NT2/D1 (cell line): ENCODE data around the gene JCAD.

Experiments
- SUZ12 ChIP-seq: IDR thresholded peaks from 2 replicates; pipeline ENCODE4 v1.6.1; 2011; ENCODE audit not compliant: insufficient read length, insufficient read depth; ENCODE audit errors: extremely low read depth
- YY1 ChIP-seq: IDR thresholded peaks from 2 replicates; pipeline ENCODE4 v1.6.1; 2011; ENCODE audit not compliant: insufficient read length, insufficient read depth
- ZNF274 ChIP-seq: IDR thresholded peaks from 2 replicates; pipeline ENCODE4 v1.6.1; 2011; ENCODE audit warnings: mild to moderate bottlenecking, low read depth, low read length

DNA sequence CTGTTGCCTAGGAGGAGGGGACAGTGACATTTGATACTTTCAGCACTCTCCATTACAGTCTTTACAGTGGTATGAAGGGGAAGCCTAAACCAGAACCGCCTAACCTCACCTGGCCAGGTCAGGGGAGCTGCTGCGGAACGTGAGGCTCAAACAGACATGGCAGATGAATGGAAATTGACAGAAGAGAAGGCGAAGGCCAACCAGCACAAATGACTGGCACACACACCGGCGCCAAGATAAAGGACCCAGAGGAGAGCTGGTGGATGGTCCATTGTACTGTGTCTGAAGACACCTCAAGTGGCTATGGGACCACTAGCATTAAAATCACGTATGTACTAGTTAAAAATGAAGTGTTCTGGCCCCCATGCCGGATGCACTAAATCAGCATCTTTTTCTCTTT is 53.0 kb downstream of the JCAD start:
- TF ChIP-seq ZNF274 (no peak), YY1 (no peak), SUZ12 (no peak)
